Measurements from ENCODE around the gene PDGFC. TPM values are rescaled to one million over a fixed set of nuclear protein-coding genes. Genes with fewer than 3 reads are reported as not detected.

PDGFC gene
- total and polyA plus RNA-seq, 2 of the 8 experiments (the other 6 are each of a cell fraction or from before 2014, with no cell fraction given) = 0.65 to 2.7 TPM

- TF ChIP-seq CTBP2 (IDR thresholded peaks at IDR 0.05; ENCODE audit: borderline replicate concordance, insufficient read depth, insufficient read length, low read length) = no peak
Observed at GRCh38 chr4:156896527-156896926, 75.1 kb downstream of the PDGFC start (continued).
